Natural killer cell (primary cell): ENCODE results near the gene USF2. TPM values are rescaled to one million over a fixed set of nuclear protein-coding genes. Genes with fewer than 3 reads are reported as not detected.

ENCODE experiments used
- ATAC-seq, 3 donors: fragments of 150-1000 bp in 2 of 3; fragments of 200-7000 bp in 1 of 3; cut with Tn5 transposase; 1 replicate in 1 of 3; 2 replicates in 2 of 3; pipeline ENCODE4 v1.10.0; 2021; ENCODE audit warnings: mild to moderate bottlenecking in 2 of 3, moderate library complexity in 2 of 3
- DNase-seq, 2 donors: peaks; one replicate each; pipeline versions ENCODE4 v3.0.0 to v3.0.0-alpha.2; 2013 to 2021; ENCODE audit warnings: mixed read lengths in 1 of 2
- H3K27ac ChIP-seq: one replicate; pipeline ENCODE4 v1.5.1; 2013; ENCODE audit warnings: mild to moderate bottlenecking, low read length
- H3K27me3 ChIP-seq: one replicate; pipeline ENCODE4 v1.6.1; 2013; ENCODE audit warnings: low read length; ENCODE audit not compliant: control insufficient read depth, insufficient read depth
- H3K36me3 ChIP-seq: one replicate; pipeline ENCODE4 v1.6.1; 2013; ENCODE audit warnings: low read length; ENCODE audit not compliant: control insufficient read depth, insufficient read depth
- H3K4me1 ChIP-seq: one replicate; pipeline ENCODE4 v1.6.1; 2013; ENCODE audit warnings: low read length; ENCODE audit not compliant: control insufficient read depth, insufficient read depth
- H3K4me3 ChIP-seq: one replicate; pipeline ENCODE4 v1.5.1; 2013; ENCODE audit warnings: low read length
- H3K9me3 ChIP-seq: one replicate; pipeline ENCODE4 v1.6.1; 2013; ENCODE audit warnings: low read length; ENCODE audit not compliant: control insufficient read depth, insufficient read depth
- H3K27ac Mint-ChIP-seq, 2 donors: one replicate each; pipeline ENCODE4 v1.8.0; 2022; ENCODE audit warnings: mild to moderate bottlenecking in 2 of 2, mixed read lengths in 2 of 2, moderate library complexity in 1 of 2
- H3K27me3 Mint-ChIP-seq, 2 donors: one replicate each; pipeline ENCODE4 v1.8.0; 2022; ENCODE audit warnings: low read depth in 2 of 2, mixed read lengths in 2 of 2
- H3K36me3 Mint-ChIP-seq: one replicate; pipeline ENCODE4 v1.8.0; 2022; ENCODE audit warnings: mixed read lengths
- H3K4me1 Mint-ChIP-seq, 2 donors: one replicate each; pipeline ENCODE4 v1.8.0; 2022; ENCODE audit warnings: mixed read lengths in 2 of 2
- H3K4me3 Mint-ChIP-seq: one replicate; pipeline ENCODE4 v1.8.0; 2022; ENCODE audit warnings: mild to moderate bottlenecking, moderate library complexity, mixed read lengths
- H3K9me3 Mint-ChIP-seq, 2 donors: one replicate each; pipeline ENCODE4 v1.8.0; 2022; ENCODE audit warnings: mixed read lengths in 2 of 2
- WGBS: methylation state at CpG from one replicate; pipeline ENCODE4 v1.1.7; 2013; ENCODE audit warnings: missing lambda C conversion rate; ENCODE audit not compliant: insufficient coverage; 5-methylcytosine and 5-hydroxymethylcytosine counted together
- intact Hi-C: fragments of 100-400 bp; cut with micrococcal nuclease; formaldehyde crosslinking; loops from one replicate; pipeline ENCODE4 v1.14.2; 2022
- total RNA-seq, 4 donors: library from RNA; stranded (reverse); fragments of 120-200 nt in 1 of 4; gene quantifications; one replicate each; pipeline versions ENCODE4 v1.2.3 to v1.2.4, GENCODE V29; 2013 to 2022
- TF ChIP-seq, protein P1 (sequence below): fragments of 200-600 bp; IDR thresholded peaks from one replicate; pipeline ENCODE4 v1.8.0; 2022; ENCODE audit warnings: antibody characterized with exemption

The USF2 gene
- total RNA-seq, 3 donors from 2014 or later (not counting 1 experiment from before 2014, with no cell fraction given): 243 to 253 (median 250) TPM

DNA sequence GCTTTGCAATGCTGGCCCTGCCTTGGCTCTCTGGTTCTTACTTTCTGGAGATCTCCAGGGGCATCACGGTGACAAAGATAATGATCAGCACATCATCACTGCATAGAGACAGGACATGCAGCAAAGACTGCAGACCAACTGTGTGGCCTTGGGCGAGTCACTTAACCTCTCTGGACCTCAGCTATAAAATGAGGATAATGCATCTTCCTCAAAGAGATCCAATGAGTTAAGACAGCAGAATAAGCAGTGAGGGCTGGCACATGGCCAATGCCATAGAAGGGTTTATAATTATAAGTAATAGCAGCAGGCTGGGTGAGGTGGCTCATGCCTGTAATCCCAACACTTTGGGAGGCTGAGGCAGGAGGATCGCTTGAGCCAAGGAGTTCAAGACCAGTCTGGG, 25.6 kb downstream of the USF2 start:
- H3K36me3 ChIP-seq: no peaks in the 10 kb centered on the region
- DNase-seq (no peak), ATAC-seq (no peak)
- H3K36me3 Mint-ChIP-seq: no peaks in the 10 kb centered on the region
- H3K4me3 ChIP-seq: no peak overlapping the region
- H3K9me3 Mint-ChIP-seq: no peaks in the 10 kb centered on the region
- TF ChIP-seq, protein P1, sequence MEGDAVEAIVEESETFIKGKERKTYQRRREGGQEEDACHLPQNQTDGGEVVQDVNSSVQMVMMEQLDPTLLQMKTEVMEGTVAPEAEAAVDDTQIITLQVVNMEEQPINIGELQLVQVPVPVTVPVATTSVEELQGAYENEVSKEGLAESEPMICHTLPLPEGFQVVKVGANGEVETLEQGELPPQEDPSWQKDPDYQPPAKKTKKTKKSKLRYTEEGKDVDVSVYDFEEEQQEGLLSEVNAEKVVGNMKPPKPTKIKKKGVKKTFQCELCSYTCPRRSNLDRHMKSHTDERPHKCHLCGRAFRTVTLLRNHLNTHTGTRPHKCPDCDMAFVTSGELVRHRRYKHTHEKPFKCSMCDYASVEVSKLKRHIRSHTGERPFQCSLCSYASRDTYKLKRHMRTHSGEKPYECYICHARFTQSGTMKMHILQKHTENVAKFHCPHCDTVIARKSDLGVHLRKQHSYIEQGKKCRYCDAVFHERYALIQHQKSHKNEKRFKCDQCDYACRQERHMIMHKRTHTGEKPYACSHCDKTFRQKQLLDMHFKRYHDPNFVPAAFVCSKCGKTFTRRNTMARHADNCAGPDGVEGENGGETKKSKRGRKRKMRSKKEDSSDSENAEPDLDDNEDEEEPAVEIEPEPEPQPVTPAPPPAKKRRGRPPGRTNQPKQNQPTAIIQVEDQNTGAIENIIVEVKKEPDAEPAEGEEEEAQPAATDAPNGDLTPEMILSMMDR: no peak
- intact Hi-C loops: no loop called here
- H3K4me1 ChIP-seq: peaks cover 19% of the 10 kb centered on the region
- no peaks in the 10 kb centered on the region for H3K27me3 ChIP-seq
- no peaks in the 10 kb centered on the region for H3K9me3 ChIP-seq
- no peak overlapping the region for H3K27ac Mint-ChIP-seq
- peaks cover 0 to 5% of the 10 kb centered on the region in 2 donors for H3K4me1 Mint-ChIP-seq
- no peaks in the 10 kb centered on the region for H3K27me3 Mint-ChIP-seq
- 74% methylated on average over 2 of the region's 3 CpGs for WGBS
- H3K4me3 Mint-ChIP-seq: no peak overlapping the region
- H3K27ac ChIP-seq: no peak overlapping the region

DNA sequence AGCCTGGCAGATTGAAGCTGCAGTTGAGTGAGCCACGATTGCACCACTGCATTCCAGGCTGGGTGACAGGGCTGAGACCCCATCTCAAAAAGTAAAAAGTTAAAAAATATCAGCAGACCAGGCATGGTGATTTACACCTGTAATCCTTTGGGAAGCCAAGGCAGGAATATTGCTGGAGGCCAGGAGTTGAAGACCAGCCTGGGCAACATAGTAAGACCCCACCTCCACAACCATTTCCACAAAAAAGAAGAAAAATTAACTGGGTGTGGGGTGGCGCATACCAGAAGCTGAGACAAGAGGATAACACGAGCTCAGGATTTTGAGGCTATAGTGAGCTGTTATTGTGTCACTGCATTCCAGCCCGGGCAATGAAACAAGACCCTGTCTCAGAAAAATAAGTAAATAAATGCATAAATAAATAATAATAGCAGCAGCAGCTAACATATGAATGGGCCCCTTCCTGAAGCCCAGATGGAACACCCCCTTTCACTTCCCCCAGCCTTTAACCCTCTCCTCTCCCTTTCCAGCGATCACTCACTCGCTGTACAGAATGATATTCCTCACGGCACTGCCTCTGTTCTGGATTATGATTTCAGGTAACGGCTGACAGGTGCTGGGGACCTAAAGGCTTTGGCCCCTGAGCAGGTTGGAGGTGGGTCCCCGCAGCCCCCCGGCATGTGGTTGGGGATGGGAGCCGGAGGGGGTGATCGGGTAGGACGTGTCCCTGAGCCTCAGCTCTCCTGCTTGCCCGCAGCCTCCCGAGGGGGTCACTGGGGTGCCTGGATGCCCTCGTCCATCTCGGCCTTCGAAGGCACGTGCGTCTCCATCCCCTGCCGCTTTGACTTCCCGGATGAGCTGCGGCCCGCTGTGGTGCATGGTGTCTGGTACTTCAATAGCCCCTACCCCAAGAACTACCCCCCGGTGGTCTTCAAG, 26.4 kb downstream of the USF2 start:
- intact Hi-C loops: no loop called here
- no peaks in the 10 kb centered on the region for H3K9me3 Mint-ChIP-seq
- no peaks in the 10 kb centered on the region for H3K36me3 Mint-ChIP-seq
- H3K27me3 Mint-ChIP-seq: no peaks in the 10 kb centered on the region
- H3K4me1 Mint-ChIP-seq: peaks cover 0 to 5% of the 10 kb centered on the region in 2 donors
- Histone ChIP-seq H3K9me3 (no peaks in the 10 kb centered on the region), H3K4me3 (no peak overlapping the region), H3K27ac (no peak overlapping the region), H3K27me3 (no peaks in the 10 kb centered on the region), H3K4me1 (peaks cover 19% of the 10 kb centered on the region), H3K36me3 (no peaks in the 10 kb centered on the region)
- DNase-seq (no peak), ATAC-seq (no peak)
- peak overlapping the region in 1 of 2 donors; percentile 11 for H3K27ac Mint-ChIP-seq
- 47% methylated on average over 25 of the region's 25 CpGs for WGBS
- no peak overlapping the region for H3K4me3 Mint-ChIP-seq
- TF ChIP-seq, protein P1: no peak

DNA sequence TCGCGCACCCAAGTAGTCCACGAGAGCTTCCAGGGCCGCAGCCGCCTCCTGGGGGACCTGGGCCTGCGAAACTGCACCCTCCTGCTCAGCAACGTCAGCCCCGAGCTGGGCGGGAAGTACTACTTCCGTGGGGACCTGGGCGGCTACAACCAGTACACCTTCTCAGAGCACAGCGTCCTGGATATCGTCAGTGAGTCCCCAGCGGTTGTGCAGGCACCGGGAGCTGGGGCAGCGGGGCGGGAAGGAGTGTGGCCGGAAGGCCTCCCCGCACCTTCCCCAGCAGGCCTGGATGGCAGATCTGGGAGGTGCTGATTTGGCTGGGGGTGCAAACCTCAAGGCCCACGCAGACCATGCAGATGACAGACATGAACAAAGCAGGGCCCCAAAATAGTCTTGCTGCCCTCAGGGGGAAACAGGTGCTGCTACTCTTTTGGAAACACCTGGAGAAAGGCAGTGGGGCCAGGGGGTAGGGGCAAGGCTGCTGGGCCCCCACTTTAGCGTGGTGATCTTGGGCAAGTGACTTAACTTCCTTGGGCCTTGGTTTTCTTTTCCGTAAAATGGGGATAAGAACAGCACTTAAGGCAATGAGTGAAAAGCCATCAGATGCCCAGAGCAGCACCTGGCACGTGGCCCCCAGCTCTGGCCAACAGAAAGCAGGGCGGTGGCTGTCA, 27.2 kb downstream of the USF2 start:
- Mint-ChIP-seq H3K36me3 (no peaks in the 10 kb centered on the region), H3K4me3 (no peak overlapping the region), H3K9me3 (no peaks in the 10 kb centered on the region), H3K27me3 (no peaks in the 10 kb centered on the region), H3K27ac (peak overlapping the region in 1 of 2 donors; percentile 11), H3K4me1 (peaks cover 0 to 5% of the 10 kb centered on the region in 2 donors)
- Histone ChIP-seq H3K9me3 (no peaks in the 10 kb centered on the region), H3K27me3 (no peaks in the 10 kb centered on the region), H3K27ac (no peak overlapping the region), H3K36me3 (no peaks in the 10 kb centered on the region), H3K4me1 (peaks cover 19% of the 10 kb centered on the region), H3K4me3 (no peak overlapping the region)
- TF ChIP-seq, protein P1: no peak
- intact Hi-C loops: no loop called here
- 9% methylated on average over 24 of the region's 24 CpGs for WGBS
- DNase-seq (peak; percentile 26 to 62), ATAC-seq (peak; percentile 50 to 86 (median 81))
